NCI-H2196 (cell line): ENCODE measurements around the gene CENPS.
"Not testable (repeated sequence)": the region's sequence is repeated elsewhere in the genome, so short reads cannot be mapped to it uniquely, and the experiment has no call there.

Source experiments
- DNase-seq: peaks from one replicate; lab custom pipeline; 2025; ENCODE audit not compliant: unreplicated experiment; lab: John Stamatoyannopoulos, UW

Gene CENPS

GRCh38 chr1:10430216-10431069 lies at the start of gene CENPS:
Gene CENPS, plus strand, starts transcription at chr1:10430433. Its CDS starts 85 bp downstream, at chr1:10430518.
- DNase-seq = peak; percentile 93

GRCh38 chr1:10380594-10381275 lies 49.5 kb upstream of the CENPS start:
- no peak for DNase-seq

GRCh38 chr1:10383630-10384029 lies 46.6 kb upstream of the CENPS start:
- no peak for DNase-seq

- no peak for DNase-seq
Observed at GRCh38 chr1:10384219-10384618, 46.0 kb upstream of the CENPS start.

GRCh38 chr1:10386761-10387676 lies 43.2 kb upstream of the CENPS start:
- DNase-seq = no peak

GRCh38 chr1:10387677-10388386 lies 42.4 kb upstream of the CENPS start:
- peak; percentile 26 for DNase-seq

- no peak for DNase-seq
Observed at GRCh38 chr1:10388387-10388715, 41.9 kb upstream of the CENPS start.

- DNase-seq = no peak
Observed at GRCh38 chr1:10389271-10389973, 40.8 kb upstream of the CENPS start.

GRCh38 chr1:10396870-10397269 lies 33.4 kb upstream of the CENPS start:
- DNase-seq = no peak

- DNase-seq = no peak
Observed at GRCh38 chr1:10398278-10398733, 31.9 kb upstream of the CENPS start.

- DNase-seq = peak; percentile 98
Observed at GRCh38 chr1:10398734-10399443, 31.3 kb upstream of the CENPS start, which contains the start of gene PGD. Gene PGD, plus strand, starts transcription at chr1:10399064. Its CDS starts 54 bp downstream, at chr1:10399118.

GRCh38 chr1:10399444-10399941 lies 30.7 kb upstream of the CENPS start:
- DNase-seq = no peak

- no peak for DNase-seq
Observed at GRCh38 chr1:10400013-10400412, 30.2 kb upstream of the CENPS start.

- DNase-seq = no peak
Observed at GRCh38 chr1:10401281-10401680, 29.0 kb upstream of the CENPS start.

GRCh38 chr1:10402729-10403274 lies 27.4 kb upstream of the CENPS start:
- no peak for DNase-seq

- DNase-seq = no peak
Observed at GRCh38 chr1:10407201-10407600, 23.0 kb upstream of the CENPS start.

GRCh38 chr1:10415211-10415930 lies 14.9 kb upstream of the CENPS start:
- no peak for DNase-seq

- not testable (repeated sequence) for DNase-seq
Observed at GRCh38 chr1:10415967-10416366, 14.3 kb upstream of the CENPS start.
